HL-60 (cell line): ENCODE results near the gene FBXO40.

ENCODE experiments used
- DNase-seq, 2 experiments: peaks; one replicate each; pipeline ENCODE4 v3.0.0-alpha.2; 2010 to 2020; ENCODE audit warnings: low read depth in 1 of 2, low spot score in 1 of 2
- H3K27ac ChIP-seq: fragments of 250-450 bp; sonication (Bioruptor Pico); replicated peaks from 2 replicates; pipeline ENCODE4 v1.5.1; 2020; ENCODE audit warnings: mild to moderate bottlenecking, moderate library complexity
- H3K27me3 ChIP-seq: fragments of 250-450 bp; sonication (Bioruptor Pico); 2 replicates; pipeline ENCODE4 v1.5.1; 2021; ENCODE audit warnings: mild to moderate bottlenecking, moderate library complexity; ENCODE audit not compliant: insufficient read depth, poor library complexity, severe bottlenecking
- H3K4me3 ChIP-seq: replicated peaks from 2 replicates; pipeline ENCODE4 v1.5.1; 2011; ENCODE audit warnings: mild to moderate bottlenecking, control low read depth, low read length; ENCODE audit not compliant: insufficient read depth
- CTCF ChIP-seq: IDR thresholded peaks from one replicate; pipeline ENCODE4 v1.5.1; 2011; ENCODE audit warnings: low read length, control low read depth, inconsistent platforms; ENCODE audit not compliant: insufficient read depth
- GABPA ChIP-seq: IDR thresholded peaks from 2 replicates; pipeline ENCODE4 v1.6.1; 2012; ENCODE audit warnings: low read depth
- POLR2AphosphoS5 ChIP-seq: IDR thresholded peaks from 2 replicates; pipeline ENCODE4 v1.6.1; 2012; ENCODE audit warnings: low read depth
- REST ChIP-seq: IDR thresholded peaks from 2 replicates; pipeline ENCODE4 v1.6.1; 2012; ENCODE audit warnings: low read depth; ENCODE audit not compliant: insufficient replicate concordance
- SPI1 ChIP-seq: IDR thresholded peaks from 2 replicates; pipeline ENCODE4 v1.6.1; 2012; ENCODE audit warnings: low read depth, mild to moderate bottlenecking, borderline replicate concordance

The FBXO40 gene

GRCh38 chr3:121648219-121648958 is 55.2 kb downstream of the FBXO40 start:
- no peak for DNase-seq
- no peak for TF ChIP-seq REST
- TF ChIP-seq GABPA = no peak
- TF ChIP-seq POLR2AphosphoS5 = no peak
- no peak for TF ChIP-seq SPI1
- no peak for TF ChIP-seq CTCF
- Histone ChIP-seq H3K27ac (no peak overlapping the region), H3K4me3 (no peak overlapping the region), H3K27me3 (no peaks in the 10 kb centered on the region)

GRCh38 chr3:121649645-121650044 is 56.5 kb downstream of the FBXO40 start:
- H3K27ac ChIP-seq = no peak overlapping the region
- H3K27me3 ChIP-seq = no peaks in the 10 kb centered on the region
- DNase-seq = no peak
- TF ChIP-seq GABPA (no peak), CTCF (no peak), REST (no peak), SPI1 (no peak), POLR2AphosphoS5 (no peak)
- no peak overlapping the region for H3K4me3 ChIP-seq

- no peak for DNase-seq
- Histone ChIP-seq H3K4me3 (no peak overlapping the region), H3K27ac (no peak overlapping the region), H3K27me3 (no peaks in the 10 kb centered on the region)
- TF ChIP-seq REST = no peak
- TF ChIP-seq SPI1 = no peak
- no peak for TF ChIP-seq GABPA
- TF ChIP-seq POLR2AphosphoS5 = no peak
Measured at GRCh38 chr3:121651684-121652083, 58.5 kb downstream of the FBXO40 start.
